Endothelial cell (in vitro differentiated cells): ENCODE data around the gene TBPL2. TPM values are rescaled to one million over a fixed set of nuclear protein-coding genes. Genes with fewer than 3 reads are reported as not detected.

Source experiments
- DNase-seq: peaks from one replicate; pipeline ENCODE4 v3.0.0; 2021; ENCODE audit warnings: low spot score
- H3K27ac Mint-ChIP-seq: one replicate; pipeline ENCODE4 v1.8.0; 2021; ENCODE audit warnings: mixed read lengths, inconsistent platforms; ENCODE audit not compliant: unreplicated experiment
- H3K27me3 Mint-ChIP-seq: one replicate; pipeline ENCODE4 v1.8.0; 2021; ENCODE audit warnings: mild to moderate bottlenecking, moderate library complexity, mixed read lengths, inconsistent platforms; ENCODE audit not compliant: unreplicated experiment
- H3K36me3 Mint-ChIP-seq: one replicate; pipeline ENCODE4 v1.8.0; 2021; ENCODE audit warnings: mild to moderate bottlenecking, low read depth, mixed read lengths, inconsistent platforms; ENCODE audit not compliant: unreplicated experiment
- H3K4me1 Mint-ChIP-seq: one replicate; pipeline ENCODE4 v1.8.0; 2021; ENCODE audit warnings: mild to moderate bottlenecking, mixed read lengths, inconsistent platforms; ENCODE audit not compliant: unreplicated experiment
- H3K4me3 Mint-ChIP-seq: one replicate; pipeline ENCODE4 v1.8.0; 2021; ENCODE audit warnings: mild to moderate bottlenecking, mixed read lengths, inconsistent platforms; ENCODE audit not compliant: unreplicated experiment
- H3K9me3 Mint-ChIP-seq: one replicate; pipeline ENCODE4 v1.8.0; 2021; ENCODE audit warnings: mixed read lengths, inconsistent platforms; ENCODE audit not compliant: unreplicated experiment
- total RNA-seq: library from RNA; stranded (reverse); fragmentation: NEBNext Ultra II Directional; extraction: Animal tissue kit (Norgen Biotek cat#: 25700); gene quantifications from one replicate; pipeline ENCODE4 v1.2.1, GENCODE V29; 2021; ENCODE audit not compliant: unreplicated experiment
- TF ChIP-seq, protein P1 (sequence below): fragments of 200-600 bp; sonication (generic); IDR thresholded peaks from one replicate; pipeline ENCODE4 v1.5.0; 2021; ENCODE audit warnings: antibody characterized with exemption; ENCODE audit not compliant: unreplicated experiment

The TBPL2 gene
- total RNA-seq, 1 donor from 2014 or later = not detected

DNA sequence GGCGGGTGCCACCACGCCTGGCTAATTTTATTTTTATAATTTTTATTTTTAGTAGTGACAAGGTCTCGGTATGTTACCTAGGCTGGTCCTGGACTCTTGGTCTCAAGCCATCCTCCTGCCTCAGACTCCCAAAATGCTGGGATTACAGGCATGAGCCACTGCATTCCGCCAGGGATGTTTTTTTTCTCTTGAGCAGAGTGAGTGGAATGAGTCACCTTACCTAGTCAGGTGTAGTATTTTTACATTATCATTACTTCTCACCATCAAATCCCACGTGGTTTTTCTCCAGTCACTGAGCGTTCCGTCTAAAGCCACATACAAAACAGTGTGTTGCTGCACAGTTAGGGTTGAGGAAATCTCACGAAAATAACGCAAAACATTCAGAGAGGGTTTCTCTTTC, 870 bp upstream of the TBPL2 start:
- Mint-ChIP-seq H3K4me3 (no peak overlapping the region), H3K4me1 (no peaks in the 10 kb centered on the region), H3K36me3 (no peaks in the 10 kb centered on the region), H3K27me3 (no peaks in the 10 kb centered on the region), H3K27ac (no peak overlapping the region), H3K9me3 (no peaks in the 10 kb centered on the region)
- DNase-seq = no peak
- TF ChIP-seq, protein P1, sequence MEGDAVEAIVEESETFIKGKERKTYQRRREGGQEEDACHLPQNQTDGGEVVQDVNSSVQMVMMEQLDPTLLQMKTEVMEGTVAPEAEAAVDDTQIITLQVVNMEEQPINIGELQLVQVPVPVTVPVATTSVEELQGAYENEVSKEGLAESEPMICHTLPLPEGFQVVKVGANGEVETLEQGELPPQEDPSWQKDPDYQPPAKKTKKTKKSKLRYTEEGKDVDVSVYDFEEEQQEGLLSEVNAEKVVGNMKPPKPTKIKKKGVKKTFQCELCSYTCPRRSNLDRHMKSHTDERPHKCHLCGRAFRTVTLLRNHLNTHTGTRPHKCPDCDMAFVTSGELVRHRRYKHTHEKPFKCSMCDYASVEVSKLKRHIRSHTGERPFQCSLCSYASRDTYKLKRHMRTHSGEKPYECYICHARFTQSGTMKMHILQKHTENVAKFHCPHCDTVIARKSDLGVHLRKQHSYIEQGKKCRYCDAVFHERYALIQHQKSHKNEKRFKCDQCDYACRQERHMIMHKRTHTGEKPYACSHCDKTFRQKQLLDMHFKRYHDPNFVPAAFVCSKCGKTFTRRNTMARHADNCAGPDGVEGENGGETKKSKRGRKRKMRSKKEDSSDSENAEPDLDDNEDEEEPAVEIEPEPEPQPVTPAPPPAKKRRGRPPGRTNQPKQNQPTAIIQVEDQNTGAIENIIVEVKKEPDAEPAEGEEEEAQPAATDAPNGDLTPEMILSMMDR = no peak

DNA sequence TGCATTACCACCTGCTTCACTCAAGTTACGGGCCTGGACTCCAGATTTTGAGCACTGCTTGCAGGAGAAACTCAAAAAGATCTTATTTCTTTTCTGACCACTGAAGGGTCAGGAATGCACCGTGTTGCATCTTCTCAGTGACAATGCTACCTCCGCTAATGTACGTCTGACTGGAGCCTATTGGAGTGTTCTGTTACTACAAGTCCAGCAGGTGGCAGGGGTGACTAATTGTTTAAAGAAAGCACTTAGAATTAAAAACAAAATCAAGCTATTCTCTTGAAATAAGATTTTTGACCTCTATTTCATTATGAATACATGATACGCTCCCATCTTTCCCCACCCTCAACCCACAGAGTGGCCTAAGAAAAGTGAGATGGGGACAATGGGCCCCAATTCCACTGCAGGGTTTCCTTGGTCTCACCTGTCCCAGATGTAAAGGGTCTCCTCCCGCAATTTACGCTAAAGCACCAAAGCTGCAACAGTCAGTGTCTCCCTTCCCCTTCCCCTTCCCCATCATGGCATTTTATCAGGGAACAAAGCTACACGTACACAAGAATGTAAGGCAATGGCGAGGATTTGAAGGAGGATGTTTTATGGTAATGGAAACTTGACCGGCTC, 2.2 kb downstream of the TBPL2 start:
- Mint-ChIP-seq H3K9me3 (no peaks in the 10 kb centered on the region), H3K36me3 (no peaks in the 10 kb centered on the region), H3K27me3 (no peaks in the 10 kb centered on the region), H3K4me3 (no peak overlapping the region), H3K27ac (no peak overlapping the region), H3K4me1 (peaks cover 5% of the 10 kb centered on the region)
- TF ChIP-seq, protein P1 = peak; percentile 53
- peak; percentile 17 for DNase-seq

DNA sequence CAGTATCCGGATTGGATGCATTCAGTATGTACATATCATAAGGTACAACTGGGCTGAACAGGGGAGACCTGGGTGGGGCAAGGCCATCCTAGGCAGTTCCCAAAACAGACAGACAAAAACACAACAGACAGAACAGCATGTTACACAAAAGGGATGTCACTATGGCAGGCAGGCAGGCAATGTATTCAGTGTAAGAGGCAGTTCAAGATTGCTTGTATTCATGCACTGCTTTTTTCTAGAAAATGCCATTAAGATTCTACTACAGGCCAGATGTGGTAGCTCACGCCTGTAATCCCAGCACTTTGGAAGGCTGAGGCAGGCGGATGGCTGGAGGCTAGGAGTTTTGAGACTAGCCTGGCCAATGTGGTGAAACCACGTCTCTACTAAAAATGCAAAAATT, 3.5 kb downstream of the TBPL2 start:
- TF ChIP-seq, protein P1 = no peak
- DNase-seq = no peak
- Mint-ChIP-seq H3K27ac (no peak overlapping the region), H3K4me3 (no peak overlapping the region), H3K4me1 (peaks cover 5% of the 10 kb centered on the region), H3K9me3 (no peaks in the 10 kb centered on the region), H3K36me3 (no peaks in the 10 kb centered on the region), H3K27me3 (no peaks in the 10 kb centered on the region)

DNA sequence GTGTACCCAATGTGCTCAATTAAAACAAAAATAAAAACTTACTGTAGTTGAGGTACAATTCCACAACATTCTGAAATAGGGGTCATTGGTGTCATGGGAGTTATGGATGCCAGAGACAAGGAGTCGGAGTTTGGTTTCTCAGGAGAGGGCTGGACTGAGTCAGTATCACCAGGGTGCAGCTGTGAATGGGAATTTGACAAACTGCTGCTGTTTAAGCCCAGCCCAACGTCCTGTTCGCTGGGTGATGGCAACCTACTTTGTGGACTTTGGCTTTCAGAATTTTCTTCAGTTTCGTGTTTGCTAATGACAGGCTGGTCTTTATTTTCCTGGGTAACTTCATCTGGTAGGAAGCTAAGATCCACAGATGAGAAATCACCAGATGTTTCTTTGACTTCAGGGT, 3.9 kb downstream of the TBPL2 start:
- Mint-ChIP-seq H3K9me3 (no peaks in the 10 kb centered on the region), H3K27ac (no peak overlapping the region), H3K4me1 (peaks cover 5% of the 10 kb centered on the region), H3K36me3 (no peaks in the 10 kb centered on the region), H3K4me3 (no peak overlapping the region), H3K27me3 (no peaks in the 10 kb centered on the region)
- no peak for DNase-seq
- TF ChIP-seq, protein P1 = no peak

DNA sequence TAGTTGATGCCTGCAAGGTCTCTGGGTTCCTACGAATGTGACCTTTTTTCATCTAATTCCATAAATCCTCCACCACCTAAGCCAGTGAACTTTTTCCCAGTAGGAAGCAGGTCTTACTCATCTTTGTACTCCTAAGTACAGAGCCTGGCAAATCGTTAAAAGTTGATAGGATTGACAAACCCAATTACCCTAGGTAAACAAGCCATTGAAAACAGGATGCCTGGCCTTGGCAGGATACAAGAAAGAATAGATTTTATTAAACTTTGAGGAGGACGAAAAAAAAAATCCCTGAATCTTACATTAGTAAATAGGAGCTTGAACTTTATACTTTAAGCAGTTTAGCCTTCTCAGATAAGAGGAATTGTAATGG, 5.6 kb downstream of the TBPL2 start:
- Mint-ChIP-seq H3K36me3 (no peaks in the 10 kb centered on the region), H3K27me3 (no peaks in the 10 kb centered on the region), H3K4me3 (no peak overlapping the region), H3K9me3 (no peaks in the 10 kb centered on the region), H3K27ac (no peak overlapping the region), H3K4me1 (peaks cover 5% of the 10 kb centered on the region)
- TF ChIP-seq, protein P1 = no peak
- no peak for DNase-seq
